ENCODE results near the gene ATM. TPM values are rescaled to one million over a fixed set of nuclear protein-coding genes. Genes with fewer than 3 reads are reported as not detected.
A peak's percentile ranks its signal among the peaks of the same experiment; 100 is the strongest.

ATM gene, protein sequence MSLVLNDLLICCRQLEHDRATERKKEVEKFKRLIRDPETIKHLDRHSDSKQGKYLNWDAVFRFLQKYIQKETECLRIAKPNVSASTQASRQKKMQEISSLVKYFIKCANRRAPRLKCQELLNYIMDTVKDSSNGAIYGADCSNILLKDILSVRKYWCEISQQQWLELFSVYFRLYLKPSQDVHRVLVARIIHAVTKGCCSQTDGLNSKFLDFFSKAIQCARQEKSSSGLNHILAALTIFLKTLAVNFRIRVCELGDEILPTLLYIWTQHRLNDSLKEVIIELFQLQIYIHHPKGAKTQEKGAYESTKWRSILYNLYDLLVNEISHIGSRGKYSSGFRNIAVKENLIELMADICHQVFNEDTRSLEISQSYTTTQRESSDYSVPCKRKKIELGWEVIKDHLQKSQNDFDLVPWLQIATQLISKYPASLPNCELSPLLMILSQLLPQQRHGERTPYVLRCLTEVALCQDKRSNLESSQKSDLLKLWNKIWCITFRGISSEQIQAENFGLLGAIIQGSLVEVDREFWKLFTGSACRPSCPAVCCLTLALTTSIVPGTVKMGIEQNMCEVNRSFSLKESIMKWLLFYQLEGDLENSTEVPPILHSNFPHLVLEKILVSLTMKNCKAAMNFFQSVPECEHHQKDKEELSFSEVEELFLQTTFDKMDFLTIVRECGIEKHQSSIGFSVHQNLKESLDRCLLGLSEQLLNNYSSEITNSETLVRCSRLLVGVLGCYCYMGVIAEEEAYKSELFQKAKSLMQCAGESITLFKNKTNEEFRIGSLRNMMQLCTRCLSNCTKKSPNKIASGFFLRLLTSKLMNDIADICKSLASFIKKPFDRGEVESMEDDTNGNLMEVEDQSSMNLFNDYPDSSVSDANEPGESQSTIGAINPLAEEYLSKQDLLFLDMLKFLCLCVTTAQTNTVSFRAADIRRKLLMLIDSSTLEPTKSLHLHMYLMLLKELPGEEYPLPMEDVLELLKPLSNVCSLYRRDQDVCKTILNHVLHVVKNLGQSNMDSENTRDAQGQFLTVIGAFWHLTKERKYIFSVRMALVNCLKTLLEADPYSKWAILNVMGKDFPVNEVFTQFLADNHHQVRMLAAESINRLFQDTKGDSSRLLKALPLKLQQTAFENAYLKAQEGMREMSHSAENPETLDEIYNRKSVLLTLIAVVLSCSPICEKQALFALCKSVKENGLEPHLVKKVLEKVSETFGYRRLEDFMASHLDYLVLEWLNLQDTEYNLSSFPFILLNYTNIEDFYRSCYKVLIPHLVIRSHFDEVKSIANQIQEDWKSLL (N-terminal part only)
- total RNA-seq (100 to 1,000 TPM; 376 to 547 (median 410) TPM), total RNA-seq (80.9 to 2,334 (median 873) reads per million in 29 experiments)
- 666 TPM for total RNA-seq (2013)

DNA sequence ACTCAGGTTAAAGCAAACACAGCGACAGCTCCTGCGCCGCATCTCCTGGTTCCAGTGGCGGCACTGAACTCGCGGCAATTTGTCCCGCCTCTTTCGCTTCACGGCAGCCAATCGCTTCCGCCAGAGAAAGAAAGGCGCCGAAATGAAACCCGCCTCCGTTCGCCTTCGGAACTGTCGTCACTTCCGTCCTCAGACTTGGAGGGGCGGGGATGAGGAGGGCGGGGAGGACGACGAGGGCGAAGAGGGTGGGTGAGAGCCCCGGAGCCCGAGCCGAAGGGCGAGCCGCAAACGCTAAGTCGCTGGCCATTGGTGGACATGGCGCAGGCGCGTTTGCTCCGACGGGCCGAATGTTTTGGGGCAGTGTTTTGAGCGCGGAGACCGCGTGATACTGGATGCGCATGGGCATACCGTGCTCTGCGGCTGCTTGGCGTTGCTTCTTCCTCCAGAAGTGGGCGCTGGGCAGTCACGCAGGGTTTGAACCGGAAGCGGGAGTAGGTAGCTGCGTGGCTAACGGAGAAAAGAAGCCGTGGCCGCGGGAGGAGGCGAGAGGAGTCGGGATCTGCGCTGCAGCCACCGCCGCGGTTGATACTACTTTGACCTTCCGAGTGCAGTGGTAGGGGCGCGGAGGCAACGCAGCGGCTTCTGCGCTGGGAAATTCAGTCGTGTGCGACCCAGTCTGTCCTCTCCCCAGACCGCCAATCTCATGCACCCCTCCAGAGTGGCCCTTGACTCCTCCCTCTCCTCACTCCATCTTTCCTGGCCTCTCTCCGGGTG, at the start of gene ATM, which contains the start of gene NPAT:
Gene ATM, plus strand, starts transcription at position 494 of the 774 bp plus-strand sequence. CDS start 4,558 bp downstream, outside the sequence.
Gene NPAT, minus strand, starts transcription at position 65 of the 774 bp plus-strand sequence. CDS start 102 bp downstream, outside the sequence.
- Mint-ChIP-seq H3K27ac (no peak within 1 kb of the TSS), H3K4me1 (peaks cover 47 to 61% (median 50%) of the 10 kb centered on the region in 3 donors), H3K4me3 (no peak within 1 kb of the TSS), H3K9me3 (no peaks in the 10 kb centered on the region), H3K36me3 (peaks cover 41% of the 10 kb centered on the region), H3K27me3 (no peaks in the 10 kb centered on the region)
- peaks cover 21 to 44% of the 10 kb centered on the region in 2 experiments for H3K4me1 ChIP-seq (ENCODE audit: control insufficient read depth in 1 of 2, extremely low read depth in 1 of 2, insufficient read depth in 2 of 2, low read length in 2 of 2)
- ChIA-PET CTCF (interaction anchor here (0.5 to 2.8 kb wide), 8 partner anchors 12 to 110 kb away, joined by 3 to 41 read pairs (median 4); no protein-coding TSS in a partner anchor), POLR2A (interaction anchor here (0.5 to 6.1 kb wide), 8 partner anchors 13 to 392 kb away, joined by 3 to 107 read pairs (median 5); no protein-coding TSS in a partner anchor)
- peak within 1 kb of the TSS; percentile 95 to 96 for H3K4me3 ChIP-seq (ENCODE audit: control insufficient read depth in 1 of 2, extremely low read depth in 1 of 2, low read length in 1 of 2)
- under 1% methylated on average over 69 of the region's 70 CpGs for WGBS (ENCODE audit: insufficient coverage)
- ATAC-seq (replicated peaks in 1 of 4) (peak; percentile 79 to 85 (median 80)), DNase-seq (peak; percentile 95 to 100 (median 99))
- H3K9me3 ChIP-seq, result no peaks in the 10 kb centered on the region
- H3K36me3 ChIP-seq (ENCODE audit: control insufficient read depth in 2 of 2, extremely low read depth in 1 of 2, insufficient read depth in 1 of 2, low read length in 1 of 2), result peaks cover 0 to 5% of the 10 kb centered on the region in 2 donors
- H3K27ac ChIP-seq (ENCODE audit: low read length), result peak within 1 kb of the TSS; percentile 98
- no peaks in the 10 kb centered on the region for H3K27me3 ChIP-seq (replicated peaks in 1 of 2; ENCODE audit: control insufficient read depth in 2 of 2, extremely low read depth in 1 of 2, insufficient read depth in 2 of 2, low read length in 1 of 2)

- Mint-ChIP-seq H3K27me3 (no peaks in the 10 kb centered on the region), H3K4me1 (peaks cover 0 to 22% (median 20%) of the 10 kb centered on the region in 3 donors), H3K9me3 (no peaks in the 10 kb centered on the region), H3K36me3 (peaks cover 65% of the 10 kb centered on the region), H3K27ac (no peak overlapping the region), H3K4me3 (no peak overlapping the region)
- no peak overlapping the region for H3K27ac ChIP-seq (ENCODE audit: low read length)
- no peaks in the 10 kb centered on the region for H3K9me3 ChIP-seq
- no CpG with 5 or more reads among the region's 5 CpGs for WGBS (ENCODE audit: insufficient coverage)
- ChIA-PET CTCF (no interaction called here), POLR2A (no interaction called here)
- no peaks in the 10 kb centered on the region for H3K4me1 ChIP-seq (ENCODE audit: control insufficient read depth in 1 of 2, extremely low read depth in 1 of 2, insufficient read depth in 2 of 2, low read length in 2 of 2)
- ATAC-seq (replicated peaks in 1 of 4) (no peak), DNase-seq (no peak)
- H3K27me3 ChIP-seq (replicated peaks in 1 of 2; ENCODE audit: control insufficient read depth in 2 of 2, extremely low read depth in 1 of 2, insufficient read depth in 2 of 2, low read length in 1 of 2), result no peaks in the 10 kb centered on the region
- H3K36me3 ChIP-seq (ENCODE audit: control insufficient read depth in 2 of 2, extremely low read depth in 1 of 2, insufficient read depth in 1 of 2, low read length in 1 of 2), result peaks cover 6 to 79% of the 10 kb centered on the region in 2 donors
- H3K4me3 ChIP-seq (ENCODE audit: control insufficient read depth in 1 of 2, extremely low read depth in 1 of 2, low read length in 1 of 2), result no peak overlapping the region
Observed at GRCh38 chr11:108177570-108177969, 45.3 kb upstream of the ATM start.

GRCh38 chr11:108193725-108194124, 29.1 kb upstream of the ATM start:
- ChIA-PET CTCF (no interaction called here), POLR2A (no interaction called here)
- H3K4me3 ChIP-seq (ENCODE audit: control insufficient read depth in 1 of 2, extremely low read depth in 1 of 2, low read length in 1 of 2), result no peak overlapping the region
- no peaks in the 10 kb centered on the region for H3K27me3 ChIP-seq (replicated peaks in 1 of 2; ENCODE audit: control insufficient read depth in 2 of 2, extremely low read depth in 1 of 2, insufficient read depth in 2 of 2, low read length in 1 of 2)
- peaks cover 0 to 75% of the 10 kb centered on the region in 2 donors for H3K36me3 ChIP-seq (ENCODE audit: control insufficient read depth in 2 of 2, extremely low read depth in 1 of 2, insufficient read depth in 1 of 2, low read length in 1 of 2)
- H3K27ac ChIP-seq (ENCODE audit: low read length), result no peak overlapping the region
- ATAC-seq (replicated peaks in 1 of 4), result no peak
- peaks cover 44% of the 10 kb centered on the region for H3K36me3 Mint-ChIP-seq
- no peaks in the 10 kb centered on the region for H3K9me3 ChIP-seq
- H3K27ac Mint-ChIP-seq, result no peak overlapping the region
- no peaks in the 10 kb centered on the region for H3K27me3 Mint-ChIP-seq
- DNase-seq, result no peak
- H3K9me3 Mint-ChIP-seq, result no peaks in the 10 kb centered on the region
- H3K4me3 Mint-ChIP-seq, result no peak overlapping the region
- H3K4me1 Mint-ChIP-seq, result peaks cover 20 to 36% (median 34%) of the 10 kb centered on the region in 3 donors
- peaks cover 0 to 4% of the 10 kb centered on the region in 2 experiments for H3K4me1 ChIP-seq (ENCODE audit: control insufficient read depth in 1 of 2, extremely low read depth in 1 of 2, insufficient read depth in 2 of 2, low read length in 2 of 2)

GRCh38 chr11:108196901-108197300, 26.0 kb upstream of the ATM start:
- DNase-seq (no peak), ATAC-seq (replicated peaks in 1 of 4) (no peak)
- Mint-ChIP-seq H3K27me3 (no peaks in the 10 kb centered on the region), H3K4me1 (peaks cover 46 to 66% (median 62%) of the 10 kb centered on the region in 3 donors), H3K9me3 (no peaks in the 10 kb centered on the region), H3K4me3 (no peak overlapping the region), H3K36me3 (peaks cover 35% of the 10 kb centered on the region), H3K27ac (peak overlapping the region; percentile 17 to 55)
- no CpG with 5 or more reads among the region's 3 CpGs for WGBS (ENCODE audit: insufficient coverage)
- no peak overlapping the region for H3K4me3 ChIP-seq (ENCODE audit: control insufficient read depth in 1 of 2, extremely low read depth in 1 of 2, low read length in 1 of 2)
- H3K27me3 ChIP-seq (replicated peaks in 1 of 2; ENCODE audit: control insufficient read depth in 2 of 2, extremely low read depth in 1 of 2, insufficient read depth in 2 of 2, low read length in 1 of 2), result no peaks in the 10 kb centered on the region
- no peak overlapping the region for H3K27ac ChIP-seq (ENCODE audit: low read length)
- no peaks in the 10 kb centered on the region for H3K9me3 ChIP-seq
- peaks cover 0 to 30% of the 10 kb centered on the region in 2 experiments for H3K4me1 ChIP-seq (ENCODE audit: control insufficient read depth in 1 of 2, extremely low read depth in 1 of 2, insufficient read depth in 2 of 2, low read length in 2 of 2)
- peaks cover 0 to 66% of the 10 kb centered on the region in 2 donors for H3K36me3 ChIP-seq (ENCODE audit: control insufficient read depth in 2 of 2, extremely low read depth in 1 of 2, insufficient read depth in 1 of 2, low read length in 1 of 2)
- POLR2A ChIA-PET, result no interaction called here
- CTCF ChIA-PET, result no interaction called here

DNA sequence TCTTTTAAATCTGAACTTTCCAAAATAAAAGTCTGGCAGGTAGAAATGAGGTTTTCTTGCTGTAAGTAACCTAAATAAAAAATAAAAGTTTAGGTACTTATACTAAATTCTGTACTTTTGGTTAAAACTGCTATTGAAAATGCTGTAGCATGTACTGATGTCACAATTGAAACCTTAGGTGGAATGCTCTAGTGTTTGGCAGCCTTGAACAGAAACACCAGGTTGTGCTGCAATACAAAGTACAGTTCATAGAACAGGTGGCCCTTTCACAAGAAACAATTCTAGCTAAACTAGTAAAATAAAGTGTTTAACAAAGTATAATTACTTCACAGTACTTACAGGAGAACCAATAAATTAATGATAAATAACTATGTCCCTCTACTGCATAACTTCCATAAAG, 25.5 kb upstream of the ATM start:
- ATAC-seq (replicated peaks in 1 of 4), result no peak
- H3K4me1 Mint-ChIP-seq, result peaks cover 50 to 70% (median 65%) of the 10 kb centered on the region in 3 donors

More for the DNA sequence above, 25.5 kb upstream of the ATM start:
- Mint-ChIP-seq H3K27me3 (no peaks in the 10 kb centered on the region), H3K36me3 (peaks cover 35% of the 10 kb centered on the region), H3K27ac (peak overlapping the region; percentile 16 to 55), H3K4me3 (peak overlapping the region in 1 of 3 donors; percentile 15), H3K9me3 (no peaks in the 10 kb centered on the region)
- ChIA-PET POLR2A (interaction anchor here in 1 of 2 donors (0.6 kb wide), 1 partner anchor 10 kb away, joined by 3 read pairs; no protein-coding TSS in a partner anchor), CTCF (interaction anchor here in 1 of 2 donors (0.6 kb wide), 1 partner anchor 124 kb away, joined by 3 read pairs; no protein-coding TSS in a partner anchor)
- Histone ChIP-seq H3K27ac (ENCODE audit: low read length) (no peak overlapping the region), H3K4me3 (ENCODE audit: control insufficient read depth in 1 of 2, extremely low read depth in 1 of 2, low read length in 1 of 2) (no peak overlapping the region), H3K4me1 (ENCODE audit: control insufficient read depth in 1 of 2, extremely low read depth in 1 of 2, insufficient read depth in 2 of 2, low read length in 2 of 2) (peaks cover 0 to 30% of the 10 kb centered on the region in 2 experiments), H3K36me3 (ENCODE audit: control insufficient read depth in 2 of 2, extremely low read depth in 1 of 2, insufficient read depth in 1 of 2, low read length in 1 of 2) (peaks cover 0 to 62% of the 10 kb centered on the region in 2 donors), H3K9me3 (no peaks in the 10 kb centered on the region), H3K27me3 (replicated peaks in 1 of 2; ENCODE audit: control insufficient read depth in 2 of 2, extremely low read depth in 1 of 2, insufficient read depth in 2 of 2, low read length in 1 of 2) (no peaks in the 10 kb centered on the region)
- DNase-seq, result no peak

All from T-cell (primary cell).